BJ (cell line): Measurements from ENCODE around the gene DSCAML1. TPM values are rescaled to one million over a fixed set of nuclear protein-coding genes. Genes with fewer than 3 reads are reported as not detected.

Experiments
- CTCF ChIA-PET: fragments of 350-600 bp; formaldehyde crosslinking; extraction: SDS; loops from one replicate; lab custom pipeline; 2021; ENCODE audit warnings: antibody characterized with exemption, inconsistent platforms; lab: Yijun Ruan, JAX
- POLR2A ChIA-PET: fragments of 300-600 bp; sonication (Branson Sonifier 250); formaldehyde crosslinking; extraction: SDS; loops from one replicate; lab custom pipeline; 2021; ENCODE audit warnings: antibody characterized with exemption; lab: Charles Lee
- DNase-seq: peaks from one replicate; pipeline ENCODE4 v3.0.0-alpha.2; 2011; ENCODE audit warnings: low read depth
- H3K27me3 ChIP-seq: 2 replicates; pipeline ENCODE4 v1.6.0; 2011; ENCODE audit warnings: low read length; ENCODE audit not compliant: control insufficient read depth, insufficient read depth
- H3K36me3 ChIP-seq: 2 replicates; pipeline ENCODE4 v1.5.1; 2011; ENCODE audit warnings: low read length; ENCODE audit not compliant: control insufficient read depth, insufficient read depth
- H3K4me3 ChIP-seq: 2 replicates; pipeline ENCODE4 v1.5.1; 2011; ENCODE audit warnings: low read depth, mild to moderate bottlenecking, control low read depth, low read length
- CTCF ChIP-seq: IDR thresholded peaks from 2 replicates; pipeline ENCODE4 v1.5.1; 2011; ENCODE audit warnings: low read depth, mild to moderate bottlenecking, control low read depth, inconsistent platforms, low read length, moderate library complexity; ENCODE audit not compliant: insufficient read depth
- polyA plus RNA-seq: library from polyadenylated mRNA; depleted of rRNA; stranded (reverse); fragments of >200 nt; gene quantifications from 2 replicates; pipeline ENCODE4 v1.2.3, GENCODE V29; 2011

DSCAML1 gene
- polyA plus RNA-seq, 1 experiment: not detected

- no peak overlapping the region for H3K4me3 ChIP-seq
- H3K36me3 ChIP-seq: no peaks in the 10 kb centered on the region
- ChIA-PET POLR2A (no interaction called here), CTCF (no interaction called here)
- no peak for TF ChIP-seq CTCF
- no peak for DNase-seq
- H3K27me3 ChIP-seq: peaks cover 2% of the 10 kb centered on the region; the same call in 1 of the 2 replicates
Measured at GRCh38 chr11:117603932-117604331, 193.1 kb downstream of the DSCAML1 start.

GRCh38 chr11:117601006-117601708 is 195.9 kb downstream of the DSCAML1 start:
- no peak for DNase-seq
- Histone ChIP-seq H3K27me3 (peaks cover 2% of the 10 kb centered on the region; the same call in 1 of the 2 replicates), H3K36me3 (no peaks in the 10 kb centered on the region), H3K4me3 (no peak overlapping the region)
- POLR2A ChIA-PET: no interaction called here
- TF ChIP-seq CTCF: no peak
- CTCF ChIA-PET: no interaction called here

GRCh38 chr11:117600234-117600783 is 196.7 kb downstream of the DSCAML1 start:
- ChIA-PET POLR2A (no interaction called here), CTCF (no interaction called here)
- TF ChIP-seq CTCF: no peak
- DNase-seq: no peak
- Histone ChIP-seq H3K36me3 (no peaks in the 10 kb centered on the region), H3K4me3 (no peak overlapping the region), H3K27me3 (peaks cover 2% of the 10 kb centered on the region; the same call in 1 of the 2 replicates)

- ChIA-PET CTCF (no interaction called here), POLR2A (no interaction called here)
- Histone ChIP-seq H3K4me3 (no peak overlapping the region), H3K36me3 (no peaks in the 10 kb centered on the region), H3K27me3 (0 out of 2 replicates have a peak, but pooled peaks cover 2% of the 10 kb centered on the region)
- no peak for TF ChIP-seq CTCF
- DNase-seq: no peak
Measured at GRCh38 chr11:117597071-117597470, 199.9 kb downstream of the DSCAML1 start.

GRCh38 chr11:117595440-117595839 is 201.6 kb downstream of the DSCAML1 start:
- no peaks in the 10 kb centered on the region for H3K36me3 ChIP-seq
- H3K27me3 ChIP-seq: 0 out of 2 replicates have a peak, but pooled peaks cover 2% of the 10 kb centered on the region
- H3K4me3 ChIP-seq: no peak overlapping the region
- ChIA-PET CTCF (no interaction called here), POLR2A (no interaction called here)
- DNase-seq: no peak
- TF ChIP-seq CTCF: no peak
